Ectodermal cell (in vitro differentiated cells): ENCODE results near the gene XXYLT1.

Experiments
- H3K27ac ChIP-seq: 2 replicates; pipeline ENCODE4 v1.7.0; 2013; ENCODE audit warnings: mild to moderate bottlenecking, low read depth, low read length; ENCODE audit not compliant: insufficient read depth, poor library complexity, severe bottlenecking
- H3K27me3 ChIP-seq: 2 replicates; pipeline ENCODE4 v1.7.0; 2013; ENCODE audit warnings: mild to moderate bottlenecking, low read length; ENCODE audit not compliant: insufficient read depth, control insufficient read depth, poor library complexity, severe bottlenecking
- H3K36me3 ChIP-seq: one replicate; pipeline ENCODE4 v1.7.0; 2013; ENCODE audit warnings: low read length; ENCODE audit not compliant: control insufficient read depth, insufficient read depth
- H3K4me1 ChIP-seq: one replicate; pipeline ENCODE4 v1.7.0; 2013; ENCODE audit warnings: low read length; ENCODE audit not compliant: control insufficient read depth, insufficient read depth
- H3K4me3 ChIP-seq: 2 replicates; pipeline ENCODE4 v1.7.0; 2013; ENCODE audit warnings: low read depth, low read length, control low read depth; ENCODE audit not compliant: insufficient read depth
- H3K9me3 ChIP-seq: 2 replicates; pipeline ENCODE4 v1.7.0; 2013; ENCODE audit warnings: mild to moderate bottlenecking, low read length, moderate library complexity; ENCODE audit not compliant: control insufficient read depth
- WGBS, 2 experiments: methylation state at CpG; one replicate each; pipeline ENCODE4 v1.1.7; 2013; ENCODE audit warnings: missing lambda C conversion rate in 2 of 2; 5-methylcytosine and 5-hydroxymethylcytosine counted together

Gene XXYLT1

GRCh38 chr3:195131176-195131575, 139.8 kb downstream of the XXYLT1 start:
- Histone ChIP-seq H3K4me1 (no peaks in the 10 kb centered on the region), H3K27me3 (no peaks in the 10 kb centered on the region), H3K9me3 (no peaks in the 10 kb centered on the region), H3K4me3 (no peak overlapping the region), H3K36me3 (no peaks in the 10 kb centered on the region), H3K27ac (no peak overlapping the region)
- WGBS, 2 experiments: 94 to 97% methylated on average over 4 of the region's 4 CpGs

GRCh38 chr3:195129644-195130492, 141.1 kb downstream of the XXYLT1 start:
- Histone ChIP-seq H3K4me3 (no peak overlapping the region), H3K36me3 (no peaks in the 10 kb centered on the region), H3K9me3 (no peaks in the 10 kb centered on the region), H3K27ac (no peak overlapping the region), H3K27me3 (no peaks in the 10 kb centered on the region), H3K4me1 (no peaks in the 10 kb centered on the region)
- 96 to 97% methylated on average over 11 of the region's 11 CpGs for WGBS, 2 experiments

DNA sequence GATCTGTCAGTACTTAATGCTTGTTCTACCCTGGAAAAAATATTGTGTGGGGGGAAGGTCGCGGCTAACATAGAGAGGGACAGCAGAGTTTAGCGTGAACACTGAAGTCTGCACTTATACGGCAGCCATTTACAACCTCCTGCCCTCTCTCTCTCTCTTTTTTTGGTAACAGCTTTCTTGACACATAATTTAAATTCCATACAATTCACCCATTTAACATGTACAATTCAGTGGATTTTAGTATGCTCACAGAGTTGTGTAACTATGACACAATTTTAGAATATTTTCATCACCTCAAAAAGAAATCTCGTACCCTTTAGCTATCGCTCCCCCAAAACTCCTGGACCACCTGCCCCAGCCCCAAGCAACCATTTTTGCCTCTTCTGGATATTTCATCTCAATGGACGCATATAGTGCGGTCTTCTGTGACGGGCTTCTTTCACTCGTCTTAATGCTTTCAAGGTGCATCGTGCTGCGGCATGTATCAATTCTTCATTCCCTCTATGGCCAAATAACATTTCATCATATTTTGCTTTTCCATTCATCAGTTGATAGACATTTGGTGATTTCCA, 141.8 kb downstream of the XXYLT1 start:
- no peak overlapping the region for H3K27ac ChIP-seq
- no peaks in the 10 kb centered on the region for H3K36me3 ChIP-seq
- no peaks in the 10 kb centered on the region for H3K9me3 ChIP-seq
- no peaks in the 10 kb centered on the region for H3K4me1 ChIP-seq
- no peak overlapping the region for H3K4me3 ChIP-seq
- H3K27me3 ChIP-seq: no peaks in the 10 kb centered on the region
- 94 to 97% methylated on average over 11 to 12 of the region's 12 CpGs for WGBS, 2 experiments

DNA sequence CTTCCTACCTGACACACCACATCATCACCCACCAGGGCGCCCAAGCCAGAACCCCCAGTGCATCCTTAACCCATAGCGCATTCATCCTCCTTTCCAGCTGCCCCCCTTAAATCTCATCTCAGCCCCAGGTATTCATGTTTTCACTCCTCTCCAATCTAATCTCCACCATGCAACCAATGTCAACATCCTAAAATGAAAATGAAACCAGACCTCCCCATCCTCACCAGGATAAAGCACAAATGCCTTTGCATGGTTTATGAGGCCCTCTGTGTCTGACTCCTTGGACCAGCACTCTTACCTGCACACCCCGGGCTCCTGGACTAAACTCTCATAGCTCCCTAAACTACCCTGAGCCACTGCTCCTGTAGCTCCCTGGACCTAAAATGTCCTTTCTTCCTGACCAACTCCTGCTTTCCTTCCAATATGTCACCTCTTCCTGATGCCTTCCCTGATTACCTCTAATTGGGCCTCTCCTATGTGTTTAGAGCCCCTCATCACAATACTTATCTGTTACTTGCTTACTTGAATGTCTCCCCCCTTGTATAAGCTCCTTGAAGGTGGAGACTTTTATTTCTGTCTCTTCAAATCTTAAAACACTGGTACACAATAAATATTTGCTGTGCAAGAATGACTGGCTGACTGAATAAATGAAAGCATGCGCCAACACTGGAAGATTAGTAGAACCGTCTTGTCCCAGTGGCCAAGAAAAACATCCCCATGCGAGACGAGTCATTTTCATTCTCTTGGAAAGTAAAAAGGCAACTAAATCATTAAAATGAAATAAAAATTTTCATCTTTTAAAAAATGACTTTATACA, 142.5 kb downstream of the XXYLT1 start:
- Histone ChIP-seq H3K4me1 (no peaks in the 10 kb centered on the region), H3K27me3 (no peaks in the 10 kb centered on the region), H3K27ac (no peak overlapping the region), H3K36me3 (no peaks in the 10 kb centered on the region), H3K9me3 (no peaks in the 10 kb centered on the region), H3K4me3 (no peak overlapping the region)
- 90 to 92% methylated on average over 5 to 7 of the region's 7 CpGs for WGBS, 2 experiments

GRCh38 chr3:195126056-195126605, 144.8 kb downstream of the XXYLT1 start:
- H3K9me3 ChIP-seq: no peaks in the 10 kb centered on the region
- WGBS, 2 experiments: 94 to 95% methylated on average over 14 of the region's 14 CpGs
- no peaks in the 10 kb centered on the region for H3K36me3 ChIP-seq
- no peak overlapping the region for H3K27ac ChIP-seq
- H3K4me3 ChIP-seq: no peak overlapping the region
- no peaks in the 10 kb centered on the region for H3K4me1 ChIP-seq
- peaks cover 5% of the 10 kb centered on the region for H3K27me3 ChIP-seq

DNA sequence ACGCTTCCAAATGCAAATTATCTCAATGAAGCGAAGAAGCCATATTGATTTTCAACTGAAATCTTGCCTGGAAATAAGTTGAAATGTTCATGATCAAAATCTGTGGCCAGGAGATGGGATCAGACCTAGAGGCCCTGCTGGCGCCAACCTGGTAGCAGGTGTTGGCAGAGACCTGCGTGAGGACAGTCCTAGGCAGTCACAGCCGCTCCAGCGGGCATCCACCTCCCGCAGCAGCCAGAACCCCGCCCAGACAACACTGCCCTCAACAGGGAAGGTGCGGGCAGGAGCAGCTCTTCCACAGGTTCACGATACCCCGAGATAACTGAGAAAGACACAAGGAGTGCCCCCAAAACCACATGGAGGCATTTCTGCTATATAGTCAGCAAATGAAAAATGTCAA, 145.3 kb downstream of the XXYLT1 start:
- 94 to 95% methylated on average over 11 of the region's 11 CpGs for WGBS, 2 experiments
- Histone ChIP-seq H3K4me3 (no peak overlapping the region), H3K36me3 (no peaks in the 10 kb centered on the region)

GRCh38 chr3:195124378-195124992, 146.5 kb downstream of the XXYLT1 start:
- H3K4me3 ChIP-seq: no peak overlapping the region
- H3K27me3 ChIP-seq: peaks cover 5% of the 10 kb centered on the region
- no peaks in the 10 kb centered on the region for H3K36me3 ChIP-seq
- H3K27ac ChIP-seq: no peak overlapping the region
- no peaks in the 10 kb centered on the region for H3K9me3 ChIP-seq
- 94 to 95% methylated on average over 17 to 18 of the region's 18 CpGs for WGBS, 2 experiments
- H3K4me1 ChIP-seq: peaks cover 2% of the 10 kb centered on the region

More for the DNA sequence above, 145.3 kb downstream of the XXYLT1 start:
- Histone ChIP-seq H3K27me3 (peaks cover 5% of the 10 kb centered on the region), H3K27ac (no peak overlapping the region), H3K9me3 (no peaks in the 10 kb centered on the region), H3K4me1 (no peaks in the 10 kb centered on the region)

- 68 to 70% methylated on average over 13 of the region's 13 CpGs for WGBS, 2 experiments
- Histone ChIP-seq H3K4me3 (no peak overlapping the region), H3K4me1 (peaks cover 5% of the 10 kb centered on the region), H3K9me3 (no peaks in the 10 kb centered on the region), H3K27me3 (peaks cover 5% of the 10 kb centered on the region), H3K36me3 (no peaks in the 10 kb centered on the region), H3K27ac (no peak overlapping the region)
Measured at GRCh38 chr3:195123281-195123691, 147.7 kb downstream of the XXYLT1 start.

DNA sequence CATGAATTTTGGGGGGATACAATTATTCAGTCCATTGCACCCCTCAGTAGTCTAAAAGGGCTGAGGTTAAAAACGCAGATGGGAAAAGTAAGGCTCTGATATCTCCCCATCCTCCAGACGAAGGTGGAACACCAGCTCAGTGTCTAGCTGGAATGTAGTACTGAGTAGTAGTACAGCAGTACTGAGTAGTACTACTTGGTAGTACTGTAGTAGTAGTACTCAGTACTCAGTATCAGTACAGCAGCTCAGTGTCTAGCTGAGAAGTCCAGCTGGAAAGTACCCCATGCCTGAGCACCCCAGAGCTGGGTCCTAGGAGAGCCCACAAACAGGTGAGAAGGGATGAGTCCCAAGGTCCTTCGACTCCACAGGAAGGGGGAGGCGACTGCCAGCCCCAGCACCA, 148.7 kb downstream of the XXYLT1 start:
- Histone ChIP-seq H3K36me3 (no peaks in the 10 kb centered on the region), H3K9me3 (no peaks in the 10 kb centered on the region), H3K4me3 (no peak overlapping the region), H3K27me3 (peaks cover 5% of the 10 kb centered on the region), H3K4me1 (peaks cover 5% of the 10 kb centered on the region), H3K27ac (no peak overlapping the region)
- 90 to 94% methylated on average over 4 of the region's 4 CpGs for WGBS, 2 experiments
